Uterine smooth muscle cell (primary cell): ENCODE measurements around the gene TLCD3B. TPM values are rescaled to one million over a fixed set of nuclear protein-coding genes. Genes with fewer than 3 reads are reported as not detected.

Experiments
- total RNA-seq: library from RNA; depleted of rRNA; stranded (reverse); fragments of >200 nt; gene quantifications from 2 replicates; pipeline ENCODE4 v1.2.3, GENCODE V29; 2014

Gene TLCD3B
- total RNA-seq: 0.22 TPM in 1 of 2 replicates, not detected in the other

GRCh38 chr16:30030841-30031413 lies at the start of gene TLCD3B:
Gene TLCD3B (minus strand): TSS chr16:30031271. CDS start chr16:30030527, 744 bp downstream.

GRCh38 chr16:30075503-30076275 lies 44.6 kb upstream of the TLCD3B start, which contains the start of gene PPP4C:
Gene PPP4C (plus strand): TSS chr16:30075994. CDS start chr16:30076378, 384 bp downstream.

GRCh38 chr16:30065102-30065942 lies 34.3 kb upstream of the TLCD3B start, which contains the start of gene ALDOA:
Gene ALDOA (plus strand): TSS chr16:30065760. CDS start chr16:30066898, 1,138 bp downstream.

GRCh38 chr16:30022887-30023286 lies 8.2 kb downstream of the TLCD3B start, which contains the start of gene C16orf92:
Gene C16orf92 (plus strand): TSS chr16:30023198. CDS start chr16:30023341, 143 bp downstream.

GRCh38 chr16:30010844-30011713 lies 20.0 kb downstream of the TLCD3B start, which contains the start of gene DOC2A:
Gene DOC2A (minus strand): TSS chr16:30011027. CDS start chr16:30010222, 805 bp downstream.

GRCh38 chr16:29995911-29996765 lies 34.9 kb downstream of the TLCD3B start, which contains the start of gene INO80E:
Gene INO80E (plus strand): TSS chr16:29996241. CDS start chr16:29996311, 70 bp downstream.

GRCh38 chr16:29995324-29995910 lies 35.7 kb downstream of the TLCD3B start, which contains the start of gene HIRIP3:
Gene HIRIP3 (minus strand): TSS chr16:29995617. CDS start chr16:29995605, 12 bp downstream.

Other genes with a start within 250 kb of the TLCD3B start
- gene KIF22, start 240.5 kb downstream of the TLCD3B start, total RNA-seq: 33.2 and 134 TPM in 2 replicates
- gene MAZ, start 224.7 kb downstream of the TLCD3B start, total RNA-seq: 128 and 170 TPM in 2 replicates
- 1.8 and 2.9 TPM in 2 replicates for gene PRRT2, start 219.1 kb downstream of the TLCD3B start, total RNA-seq
- 21.1 and 30.1 TPM in 2 replicates for gene PAGR1, start 215.1 kb downstream of the TLCD3B start, total RNA-seq
- 413 and 417 TPM in 2 replicates for gene MVP, start 210.8 kb downstream of the TLCD3B start, total RNA-seq
- 59.4 and 102 TPM in 2 replicates for gene CDIPT, start 168.0 kb downstream of the TLCD3B start, total RNA-seq
- gene SEZ6L2, start 131.7 kb downstream of the TLCD3B start, total RNA-seq: 2.1 and 10.0 TPM in 2 replicates
- 9.1 and 9.4 TPM in 2 replicates for gene ASPHD1, start 130.8 kb downstream of the TLCD3B start, total RNA-seq
- gene KCTD13, start 105.0 kb downstream of the TLCD3B start, total RNA-seq: 13.2 and 14.3 TPM in 2 replicates
- 49.6 and 86.6 TPM in 2 replicates for gene TMEM219, start 69.2 kb downstream of the TLCD3B start, total RNA-seq
- 56.2 and 62.0 TPM in 2 replicates for gene TAOK2, start 57.4 kb downstream of the TLCD3B start, total RNA-seq
- gene HIRIP3, start 35.7 kb downstream of the TLCD3B start, total RNA-seq: 9.0 and 15.5 TPM in 2 replicates
- 17.2 and 47.3 TPM in 2 replicates for gene INO80E, start 35.0 kb downstream of the TLCD3B start, total RNA-seq
- 0.22 and 0.62 TPM in 2 replicates for gene DOC2A, start 20.2 kb downstream of the TLCD3B start, total RNA-seq
- gene C16orf92, start 8.1 kb downstream of the TLCD3B start, total RNA-seq: not detected in 2 replicates
- 528 and 721 TPM in 2 replicates for gene ALDOA, start 34.5 kb upstream of the TLCD3B start, total RNA-seq
- 226 and 306 TPM in 2 replicates for gene PPP4C, start 44.7 kb upstream of the TLCD3B start, total RNA-seq
- 0.11 and 0.12 TPM in 2 replicates for gene TBX6, start 60.7 kb upstream of the TLCD3B start, total RNA-seq
- gene YPEL3, start 64.9 kb upstream of the TLCD3B start, total RNA-seq: 4.6 and 5.5 TPM in 2 replicates
- 0.55 and 1.1 TPM in 2 replicates for gene GDPD3, start 82.3 kb upstream of the TLCD3B start, total RNA-seq
- gene MAPK3, start 91.9 kb upstream of the TLCD3B start, total RNA-seq: 28.6 and 32.9 TPM in 2 replicates
- gene CORO1A, start 152.3 kb upstream of the TLCD3B start, total RNA-seq: 2.7 and 2.9 TPM in 2 replicates
- gene BOLA2B, start 162.4 kb upstream of the TLCD3B start, total RNA-seq: 67.1 and 198 TPM in 2 replicates
- 19.5 and 27.0 TPM in 2 replicates for gene SLX1A, start 162.6 kb upstream of the TLCD3B start, total RNA-seq
- gene SULT1A3, start 168.0 kb upstream of the TLCD3B start, total RNA-seq: 3.4 and 4.5 TPM in 2 replicates
- 0.33 and 0.75 TPM in 2 replicates for gene NPIPB13, start 217.2 kb upstream of the TLCD3B start, total RNA-seq